T47D (cell line): Measurements from ENCODE around the gene ACIN1.
A peak's percentile ranks its signal among the peaks of the same experiment; 100 is the strongest.

Source experiments
- DNase-seq, 2 experiments: peaks; one replicate each; pipeline versions ENCODE4 v3.0.0 to v3.0.0-alpha.2; 2011 to 2012; ENCODE audit warnings: low read depth in 1 of 2, low spot score in 1 of 2
- JUND ChIP-seq: IDR thresholded peaks from 2 replicates; pipeline ENCODE4 v1.6.1; 2012; ENCODE audit warnings: low read depth
- in situ Hi-C: cut with HindIII; loops from 2 replicates; pipeline ENCODE4 v1.10.0; 2016; ENCODE audit warnings: low sequenced_read_pairs, low pct_unique_long_range_greater_than_20kb

Gene ACIN1

GRCh38 chr14:23078692-23079116 lies 16.2 kb downstream of the ACIN1 start:
- no peak for DNase-seq
- in situ Hi-C loops, result no loop called here

DNA sequence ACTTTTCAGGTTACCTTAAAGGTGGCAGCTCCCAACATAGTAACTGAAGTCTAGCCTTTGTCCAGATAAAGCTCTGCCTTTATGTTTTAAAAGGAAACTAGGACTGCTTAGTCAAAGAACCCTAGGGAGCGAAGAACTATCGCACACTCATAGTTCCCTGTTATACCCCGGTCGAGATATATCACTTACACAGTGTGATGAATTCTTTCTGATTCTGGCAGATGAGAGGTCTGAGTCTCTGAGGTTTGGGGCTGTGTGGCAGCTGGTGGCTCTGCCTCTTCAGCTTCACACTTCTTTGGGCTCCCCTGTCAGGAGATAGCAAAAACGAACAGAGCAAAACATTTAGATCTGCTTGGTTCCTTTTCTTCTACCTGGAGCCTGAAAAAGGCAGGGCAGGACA lies 17.0 kb downstream of the ACIN1 start:
- DNase-seq, result no peak
- TF ChIP-seq JUND, result no peak
- in situ Hi-C loops, result no loop called here

More at GRCh38 chr14:23078692-23079116, 16.2 kb downstream of the ACIN1 start:
- TF ChIP-seq JUND, result no peak

DNA sequence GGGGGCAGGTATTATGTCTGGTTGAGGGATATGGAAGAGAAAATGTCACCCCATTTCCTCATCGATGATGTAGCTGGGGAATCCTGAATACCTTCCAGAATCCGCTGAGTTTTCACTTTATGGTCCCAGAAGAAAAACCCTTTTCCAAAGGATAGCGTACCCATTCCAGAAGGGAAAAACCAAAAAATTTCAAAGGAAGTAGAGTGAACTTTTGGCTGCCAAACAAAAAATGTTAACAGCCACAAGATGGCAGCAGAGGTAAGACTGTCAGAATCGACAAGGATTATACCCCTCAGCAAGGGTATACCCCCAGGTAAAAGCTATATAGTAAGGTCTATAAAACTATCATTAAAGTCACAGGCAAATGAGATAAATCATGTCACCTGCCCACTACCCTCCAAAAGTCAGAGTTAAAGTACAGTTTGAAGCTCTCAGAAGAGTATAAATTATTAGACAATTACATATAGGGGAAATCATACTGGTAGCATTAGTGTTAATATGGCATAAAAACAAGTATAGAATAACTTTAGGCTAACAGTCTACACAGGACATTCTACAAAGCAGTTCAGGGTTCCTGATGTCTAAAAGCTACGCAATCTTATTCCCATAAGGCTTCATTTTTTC lies 18.0 kb downstream of the ACIN1 start:
- no peak for TF ChIP-seq JUND
- in situ Hi-C loops, result no loop called here
- DNase-seq, result peak in 1 of 2 experiments; percentile 30

- in situ Hi-C loops, result no loop called here
- DNase-seq, result no peak
- no peak for TF ChIP-seq JUND
Measured at GRCh38 chr14:23074906-23075305, 20.0 kb downstream of the ACIN1 start.

DNA sequence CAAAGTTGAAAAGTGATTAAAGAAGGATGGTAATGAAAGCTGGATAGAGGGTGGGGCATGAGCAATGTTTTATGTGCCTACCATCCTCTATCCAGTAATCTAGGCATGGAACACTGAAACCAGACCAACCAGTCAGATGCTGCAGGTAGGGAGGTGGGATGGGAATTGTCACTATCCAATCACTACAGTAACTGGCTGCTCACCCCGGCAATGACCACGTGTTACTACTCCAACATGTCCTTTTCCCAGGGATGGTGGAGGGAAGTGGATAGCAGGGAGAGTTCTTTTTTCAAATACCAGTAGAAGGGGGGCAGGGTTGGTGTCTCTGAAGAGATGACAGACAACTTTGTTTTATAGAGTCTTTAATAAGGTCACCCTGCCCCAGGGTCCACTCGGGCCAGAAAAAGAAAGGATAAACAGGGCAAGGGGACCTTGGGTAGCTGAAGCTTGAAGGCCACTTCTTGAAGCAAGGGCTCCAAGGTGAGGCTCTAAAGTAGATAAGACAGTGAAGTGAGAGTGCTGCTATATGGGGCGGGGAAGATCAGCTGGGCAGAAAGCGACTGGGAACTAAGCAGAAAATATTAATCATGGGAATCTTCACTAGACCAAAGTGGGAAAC lies 22.9 kb downstream of the ACIN1 start:
- peak in 1 of 2 experiments; percentile 89 for DNase-seq
- in situ Hi-C loops, result no loop called here
- TF ChIP-seq JUND, result no peak

GRCh38 chr14:23071244-23071920 lies 23.6 kb downstream of the ACIN1 start:
- in situ Hi-C loops, result no loop called here
- no peak for TF ChIP-seq JUND
- peak in 1 of 2 experiments; percentile 88 for DNase-seq

GRCh38 chr14:23070262-23071129 lies 24.4 kb downstream of the ACIN1 start:
- in situ Hi-C loops, result no loop called here
- no peak for TF ChIP-seq JUND
- no peak for DNase-seq

DNA sequence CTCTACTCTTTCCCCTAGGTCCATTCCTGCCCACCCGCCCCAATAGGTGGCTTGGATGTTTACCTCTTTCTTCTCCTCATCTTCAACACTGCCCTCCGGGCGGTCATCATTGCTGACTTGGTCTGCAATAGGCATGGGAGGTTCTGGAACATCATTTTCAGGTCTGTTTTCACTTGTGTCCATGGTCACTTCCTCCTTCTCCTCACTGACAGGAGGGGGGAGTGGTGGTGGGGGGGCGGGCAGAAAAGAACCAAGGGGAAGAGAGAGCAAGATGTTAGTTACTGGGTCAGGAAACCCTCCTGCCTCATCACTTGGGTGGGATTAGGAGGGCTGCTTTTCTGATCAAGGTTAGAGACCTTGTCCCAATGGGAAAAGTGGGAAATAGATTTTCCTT lies 25.5 kb downstream of the ACIN1 start:
- TF ChIP-seq JUND, result no peak
- in situ Hi-C loops, result no loop called here
- DNase-seq, result no peak

DNA sequence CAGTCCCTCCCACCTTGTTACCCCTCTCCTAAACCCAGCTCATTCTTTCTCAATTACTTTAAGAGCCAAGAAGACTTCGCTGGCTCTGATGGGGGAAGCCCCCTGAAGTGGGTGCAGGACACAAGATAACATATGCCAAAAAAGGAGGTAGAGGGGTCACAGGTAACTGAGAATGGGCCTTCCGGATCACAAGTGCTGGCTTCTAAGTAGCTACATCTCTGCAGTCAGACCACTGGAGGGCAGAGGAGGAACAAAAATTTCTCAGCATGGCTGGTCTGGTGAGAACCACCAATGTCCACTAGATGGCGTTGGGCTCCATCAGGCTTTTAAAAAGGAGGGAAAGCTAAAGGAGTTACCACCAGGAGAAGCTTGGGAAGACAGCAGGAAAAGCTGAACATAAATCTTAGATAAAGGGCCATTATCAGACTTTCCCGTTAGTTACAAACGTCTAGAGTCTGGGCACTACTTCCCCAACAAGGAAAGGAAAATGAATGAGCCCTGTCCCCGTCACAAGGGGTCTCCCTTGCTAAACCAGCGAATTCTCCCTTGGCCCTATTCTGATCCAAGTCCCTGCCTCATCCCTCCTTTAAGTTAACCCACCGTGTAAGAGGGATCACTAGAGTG lies 26.0 kb downstream of the ACIN1 start:
- no peak for TF ChIP-seq JUND
- in situ Hi-C loops, result no loop called here
- DNase-seq, result peak; percentile 62 to 90

DNA sequence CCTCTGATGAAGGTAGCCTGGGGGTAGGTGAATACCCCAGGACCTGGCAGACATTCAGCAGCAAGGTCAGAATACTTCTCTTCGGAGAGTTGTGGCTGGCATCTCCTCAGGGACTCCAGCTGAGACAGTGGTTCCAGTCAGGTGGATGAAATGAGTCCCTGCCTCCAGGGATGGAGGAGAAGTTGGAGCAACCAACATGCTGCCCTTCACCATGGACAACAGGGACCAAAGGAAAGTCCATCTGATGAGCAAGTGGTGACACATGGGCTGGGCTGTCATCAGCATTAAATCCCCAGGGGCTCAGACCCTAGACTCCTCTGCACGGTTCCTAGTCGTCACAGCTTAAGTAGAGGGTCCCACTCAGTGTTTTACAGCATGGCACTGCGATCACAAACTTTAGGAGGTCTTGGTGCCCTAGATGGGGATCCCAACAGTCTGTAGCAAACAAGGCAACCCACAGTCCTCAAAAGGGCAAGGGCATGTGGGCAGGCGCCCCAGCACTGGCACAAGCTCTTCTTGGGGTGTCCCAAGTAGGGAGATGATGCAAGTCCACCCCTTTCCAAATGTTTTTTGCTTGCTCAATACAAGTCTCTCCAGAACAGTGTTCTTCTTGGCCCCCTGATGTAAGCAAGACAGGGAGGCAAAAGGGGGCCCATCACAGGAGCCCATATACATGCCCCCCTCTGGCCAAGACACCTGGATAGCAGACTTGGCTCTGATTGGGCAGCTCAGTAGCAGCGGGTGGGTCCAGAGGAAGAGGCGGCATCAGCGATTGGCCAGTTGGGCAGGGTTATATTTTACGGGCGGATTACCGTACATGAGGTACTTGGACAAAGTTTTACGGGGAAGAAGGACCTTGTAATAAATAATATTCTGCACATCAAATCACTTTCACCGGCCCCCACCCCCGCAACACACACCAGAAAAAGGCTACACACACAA lies 26.8 kb downstream of the ACIN1 start:
- in situ Hi-C loops, result no loop called here
- DNase-seq, result no peak
- no peak for TF ChIP-seq JUND
